PC-9 (cell line): ENCODE measurements around the gene FAM163A. TPM values are rescaled to one million over a fixed set of nuclear protein-coding genes. Genes with fewer than 3 reads are reported as not detected.

ENCODE experiments used
- BruUV-seq: library from RNA; stranded (reverse); fragments of 400-500 nt; replicated peaks from 2 replicates; lab custom pipeline; 2021; lab: Mats Ljungman, UMichigan
- CTCF ChIA-PET: fragments of 300-600 bp; sonication (Branson Sonifier 250); formaldehyde crosslinking; loops from one replicate; lab custom pipeline; 2022; ENCODE audit warnings: antibody characterized with exemption; lab: Charles Lee
- POLR2A ChIA-PET: fragments of 300-600 bp; sonication (Branson Sonifier 250); formaldehyde crosslinking; loops from one replicate; lab custom pipeline; 2022; ENCODE audit warnings: antibody characterized with exemption; ENCODE audit not compliant: unreplicated experiment; lab: Charles Lee
- DNase-seq, 2 experiments: peaks; one replicate each; pipeline versions ENCODE4 v3.0.0 to v3.0.0-alpha.2; 2015 to 2022; ENCODE audit warnings: mixed read lengths in 1 of 2
- H2AFZ ChIP-seq: fragments of 200-600 bp; sonication (generic); 2 replicates; pipeline ENCODE4 v1.8.1; 2017; ENCODE audit warnings: antibody characterized with exemption
- H3F3A ChIP-seq: fragments of 200-600 bp; sonication (generic); 2 replicates; pipeline ENCODE4 v1.8.1; 2017; ENCODE audit warnings: antibody characterized with exemption, mild to moderate bottlenecking, low read depth; ENCODE audit not compliant: insufficient read depth
- H3K27ac ChIP-seq: fragments of 200-600 bp; sonication (generic); 2 replicates; pipeline ENCODE4 v1.6.1; 2016; ENCODE audit warnings: mixed run types
- H3K27me3 ChIP-seq: fragments of 200-600 bp; sonication (generic); 2 replicates; pipeline ENCODE4 v1.6.1; 2016; ENCODE audit warnings: low read depth, mixed run types; ENCODE audit not compliant: insufficient read depth
- H3K36me3 ChIP-seq: fragments of 200-600 bp; sonication (generic); 2 replicates; pipeline ENCODE4 v1.6.1; 2016; ENCODE audit warnings: low read depth, mixed run types
- H3K4me1 ChIP-seq: fragments of 200-600 bp; sonication (generic); replicated peaks from 2 replicates; pipeline ENCODE4 v1.6.1; 2016; ENCODE audit warnings: mixed run types; ENCODE audit not compliant: insufficient read depth
- H3K4me2 ChIP-seq: fragments of 200-600 bp; sonication (generic); 2 replicates; pipeline ENCODE4 v1.6.1; 2017; ENCODE audit warnings: mixed run types
- H3K4me3 ChIP-seq: fragments of 200-600 bp; sonication (generic); 2 replicates; pipeline ENCODE4 v1.6.1; 2016; ENCODE audit warnings: mixed run types
- H3K79me2 ChIP-seq: fragments of 200-600 bp; sonication (generic); 2 replicates; pipeline ENCODE4 v1.6.1; 2017; ENCODE audit warnings: low read depth, mixed run types
- H3K9me2 ChIP-seq: fragments of 200-600 bp; sonication (generic); 2 replicates; pipeline ENCODE4 v1.8.1; 2017; ENCODE audit warnings: mild to moderate bottlenecking; ENCODE audit not compliant: insufficient read depth
- H3K9me3 ChIP-seq: fragments of 200-600 bp; sonication (generic); 2 replicates; pipeline ENCODE4 v1.8.1; 2016; ENCODE audit warnings: low read depth; ENCODE audit not compliant: insufficient read depth
- H4K20me1 ChIP-seq: fragments of 200-600 bp; sonication (generic); 2 replicates; pipeline ENCODE4 v1.8.1; 2017; ENCODE audit not compliant: insufficient read depth
- CTCF ChIP-seq: fragments of 200-600 bp; sonication (generic); conservative IDR thresholded peaks from 2 replicates; pipeline ENCODE4 v1.6.1; 2017; ENCODE audit warnings: mixed run types, antibody characterized with exemption, mild to moderate bottlenecking, moderate library complexity
- EZH2 ChIP-seq: fragments of 200-600 bp; sonication (generic); IDR thresholded peaks from 2 replicates; pipeline ENCODE4 v1.8.0; 2017; ENCODE audit warnings: antibody characterized with exemption, low read depth
- intact Hi-C: fragments of 100-400 bp; cut with micrococcal nuclease; formaldehyde crosslinking; loops from one replicate; pipeline ENCODE4 v1.10.0; 2022; ENCODE audit not compliant: unreplicated experiment
- total RNA-seq: library from RNA; stranded (reverse); gene quantifications from 2 replicates; pipeline ENCODE4 v1.2.3, GENCODE V29; 2021

The FAM163A gene
- total RNA-seq, 1 experiment from 2014 or later: not detected

- Histone ChIP-seq H3K9me3 (no peaks in the 10 kb centered on the region), H3F3A (no peaks in the 10 kb centered on the region), H3K36me3 (no peaks in the 10 kb centered on the region), H3K4me2 (no peak overlapping the region), H2AFZ (no peak overlapping the region), H3K27ac (no peak overlapping the region), H3K27me3 (peaks cover 32% of the 10 kb centered on the region), H3K79me2 (no peaks in the 10 kb centered on the region), H3K9me2 (no peaks in the 10 kb centered on the region), H4K20me1 (no peaks in the 10 kb centered on the region), H3K4me3 (no peak overlapping the region), H3K4me1 (no peaks in the 10 kb centered on the region)
- no peak for DNase-seq
- POLR2A ChIA-PET: interaction anchor here (0.7 kb wide), 1 partner anchor 215 kb away, joined by 3 read pairs; no protein-coding TSS in a partner anchor
- BruUV-seq: no TSS peak
- CTCF ChIA-PET: interaction anchor here (0.6 kb wide), 1 partner anchor 1285 kb away, joined by 6 read pairs; no protein-coding TSS in a partner anchor
- no peak for TF ChIP-seq CTCF
- TF ChIP-seq EZH2: no peak
- intact Hi-C loops: loop anchor here (10.0 kb wide), 2 partner anchors 452 to 1282 kb away; partner anchors contain the start of gene AXDND1
These were observed 74.0 kb downstream of the FAM163A start for GRCh38 chr1:179817056-179817455.

GRCh38 chr1:179817789-179818188, 74.7 kb downstream of the FAM163A start:
- DNase-seq: no peak
- no peaks in the 10 kb centered on the region for H4K20me1 ChIP-seq
- ChIA-PET CTCF (interaction anchor here (0.7 kb wide), 1 partner anchor 35 kb away, joined by 3 read pairs; no protein-coding TSS in a partner anchor), POLR2A (interaction anchor here (0.7 kb wide), 1 partner anchor 214 kb away, joined by 3 read pairs; no protein-coding TSS in a partner anchor)
- H3K4me3 ChIP-seq: no peak overlapping the region
- no peaks in the 10 kb centered on the region for H3K36me3 ChIP-seq
- H3K4me2 ChIP-seq: no peak overlapping the region
- no peaks in the 10 kb centered on the region for H3K9me2 ChIP-seq
- intact Hi-C loops: loop anchor here (10.0 kb wide), 2 partner anchors 453 to 1283 kb away; partner anchors contain the start of gene AXDND1
- no TSS peak for BruUV-seq
- H2AFZ ChIP-seq: no peak overlapping the region
- peaks cover 24% of the 10 kb centered on the region for H3K27me3 ChIP-seq
- H3K79me2 ChIP-seq: no peaks in the 10 kb centered on the region
- no peaks in the 10 kb centered on the region for H3K9me3 ChIP-seq
- H3K4me1 ChIP-seq: no peaks in the 10 kb centered on the region
- TF ChIP-seq EZH2 (no peak), CTCF (no peak)
- no peak overlapping the region for H3K27ac ChIP-seq
- H3F3A ChIP-seq: no peaks in the 10 kb centered on the region

- Histone ChIP-seq H3K4me2 (no peak overlapping the region), H3K9me2 (no peaks in the 10 kb centered on the region), H3K4me3 (no peak overlapping the region), H3K27me3 (peaks cover 20% of the 10 kb centered on the region), H3K9me3 (no peaks in the 10 kb centered on the region), H3K27ac (no peak overlapping the region), H3K4me1 (no peaks in the 10 kb centered on the region), H2AFZ (no peak overlapping the region), H4K20me1 (no peaks in the 10 kb centered on the region), H3K36me3 (no peaks in the 10 kb centered on the region), H3K79me2 (no peaks in the 10 kb centered on the region), H3F3A (no peaks in the 10 kb centered on the region)
- no TSS peak for BruUV-seq
- intact Hi-C loops: loop anchor here (10.0 kb wide), 2 partner anchors 453 to 1283 kb away; partner anchors contain the start of gene AXDND1
- CTCF ChIA-PET: no interaction called here
- TF ChIP-seq CTCF (no peak), EZH2 (no peak)
- POLR2A ChIA-PET: no interaction called here
- no peak for DNase-seq
These were observed 75.2 kb downstream of the FAM163A start for GRCh38 chr1:179818260-179818659.
